K562 (cell line): Measurements from ENCODE around the gene CPED1. TPM values are rescaled to one million over a fixed set of nuclear protein-coding genes. Genes with fewer than 3 reads are reported as not detected.
A peak's percentile ranks its signal among the peaks of the same experiment; 100 is the strongest.

ENCODE experiments used
- DACH1 ChIP-seq: fragments of 450-650 bp; IDR thresholded peaks from 2 replicates; pipeline ENCODE4 v1.6.1; 2018; ENCODE audit not compliant: partially characterized antibody
- MAFK ChIP-seq: IDR thresholded peaks from 2 replicates; pipeline ENCODE4 v1.6.1; 2011; ENCODE audit warnings: low read length, improper control_type of control experiment
- MEIS2 ChIP-seq: fragments of 450-650 bp; IDR thresholded peaks from 2 replicates; pipeline ENCODE4 v1.6.1; 2014; ENCODE audit warnings: mild to moderate bottlenecking; ENCODE audit not compliant: partially characterized antibody
- SETDB1 ChIP-seq: IDR thresholded peaks from one replicate; pipeline ENCODE4 v1.6.1; 2012; ENCODE audit warnings: low read length, control low read depth, inconsistent platforms
- polyA plus RNA-seq, 8 experiments: library from polyadenylated mRNA; depleted of rRNA in 4 of 8; stranded (reverse) in 5 of 8; unstranded in 3 of 8; fragments of >200 nt; fragmentation: Nextera tagmentation in 2 of 8; fragmentation: Illumina TruSeq in 1 of 8; extraction: Ambion mirVana in 2 of 8; extraction: Trizol in 1 of 8; gene quantifications; 2 replicates each; pipeline versions ENCODE4 v1.2.1 to v1.2.3, GENCODE V29; 2011 to 2014; ENCODE audit warnings: inconsistent platforms in 1 of 8, missing spikeins in 1 of 8
- total RNA-seq, 7 experiments: library from RNA; depleted of rRNA in 6 of 7; stranded (reverse); fragments of >200 nt in 6 of 7; fragmentation: Illumina TruSeq in 2 of 7; extraction: Trizol in 2 of 7; gene quantifications; 2 replicates each; pipeline versions ENCODE4 v1.2.1 to v1.2.3, GENCODE V29; 2011 to 2021; ENCODE audit warnings: low replicate concordance in 1 of 7
- TF ChIP-seq, protein P1 (sequence below): sonication (generic); formaldehyde crosslinking; IDR thresholded peaks from 2 replicates; pipeline ENCODE4 v1.8.1; 2023; ENCODE audit warnings: mild to moderate bottlenecking, missing genetic modification reagents
- TF ChIP-seq, protein P2 (sequence below): sonication (generic); formaldehyde crosslinking; IDR thresholded peaks from 2 replicates; pipeline ENCODE4 v1.8.0; 2022; ENCODE audit warnings: missing genetic modification reagents, mild to moderate bottlenecking, borderline replicate concordance

CPED1 gene
- total and polyA plus RNA-seq, 9 of the 15 experiments (the other 6 are each of a cell fraction or from before 2014, with no cell fraction given): 195 to 393 (median 290) TPM

DNA sequence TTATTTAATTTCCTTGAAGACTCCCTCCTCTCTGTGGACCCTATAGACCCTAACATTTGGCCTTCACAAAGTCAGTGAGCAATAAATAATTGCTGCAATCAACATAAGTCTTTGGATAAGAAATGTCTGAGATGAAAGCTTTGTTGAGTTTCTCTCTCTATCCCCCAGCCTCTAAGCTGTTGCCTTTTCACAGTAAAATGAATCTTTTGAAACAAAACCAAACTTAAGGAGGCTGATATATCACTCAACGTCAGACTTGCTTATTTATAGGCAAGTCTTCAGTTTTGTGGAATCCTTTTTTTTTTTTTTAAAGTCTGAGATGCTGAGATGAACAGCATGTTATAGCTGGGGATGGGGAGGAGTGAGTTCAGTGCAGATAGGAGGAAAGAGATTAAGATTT lies 10.0 kb downstream of the CPED1 start (continued):
- TF ChIP-seq, protein P1, sequence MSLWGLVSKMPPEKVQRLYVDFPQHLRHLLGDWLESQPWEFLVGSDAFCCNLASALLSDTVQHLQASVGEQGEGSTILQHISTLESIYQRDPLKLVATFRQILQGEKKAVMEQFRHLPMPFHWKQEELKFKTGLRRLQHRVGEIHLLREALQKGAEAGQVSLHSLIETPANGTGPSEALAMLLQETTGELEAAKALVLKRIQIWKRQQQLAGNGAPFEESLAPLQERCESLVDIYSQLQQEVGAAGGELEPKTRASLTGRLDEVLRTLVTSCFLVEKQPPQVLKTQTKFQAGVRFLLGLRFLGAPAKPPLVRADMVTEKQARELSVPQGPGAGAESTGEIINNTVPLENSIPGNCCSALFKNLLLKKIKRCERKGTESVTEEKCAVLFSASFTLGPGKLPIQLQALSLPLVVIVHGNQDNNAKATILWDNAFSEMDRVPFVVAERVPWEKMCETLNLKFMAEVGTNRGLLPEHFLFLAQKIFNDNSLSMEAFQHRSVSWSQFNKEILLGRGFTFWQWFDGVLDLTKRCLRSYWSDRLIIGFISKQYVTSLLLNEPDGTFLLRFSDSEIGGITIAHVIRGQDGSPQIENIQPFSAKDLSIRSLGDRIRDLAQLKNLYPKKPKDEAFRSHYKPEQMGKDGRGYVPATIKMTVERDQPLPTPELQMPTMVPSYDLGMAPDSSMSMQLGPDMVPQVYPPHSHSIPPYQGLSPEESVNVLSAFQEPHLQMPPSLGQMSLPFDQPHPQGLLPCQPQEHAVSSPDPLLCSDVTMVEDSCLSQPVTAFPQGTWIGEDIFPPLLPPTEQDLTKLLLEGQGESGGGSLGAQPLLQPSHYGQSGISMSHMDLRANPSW (CRISPR knock-in tag): no peak
- TF ChIP-seq MEIS2 (peak; percentile 55), DACH1 (no peak), MAFK (no peak), SETDB1 (no peak)
- TF ChIP-seq, protein P2, sequence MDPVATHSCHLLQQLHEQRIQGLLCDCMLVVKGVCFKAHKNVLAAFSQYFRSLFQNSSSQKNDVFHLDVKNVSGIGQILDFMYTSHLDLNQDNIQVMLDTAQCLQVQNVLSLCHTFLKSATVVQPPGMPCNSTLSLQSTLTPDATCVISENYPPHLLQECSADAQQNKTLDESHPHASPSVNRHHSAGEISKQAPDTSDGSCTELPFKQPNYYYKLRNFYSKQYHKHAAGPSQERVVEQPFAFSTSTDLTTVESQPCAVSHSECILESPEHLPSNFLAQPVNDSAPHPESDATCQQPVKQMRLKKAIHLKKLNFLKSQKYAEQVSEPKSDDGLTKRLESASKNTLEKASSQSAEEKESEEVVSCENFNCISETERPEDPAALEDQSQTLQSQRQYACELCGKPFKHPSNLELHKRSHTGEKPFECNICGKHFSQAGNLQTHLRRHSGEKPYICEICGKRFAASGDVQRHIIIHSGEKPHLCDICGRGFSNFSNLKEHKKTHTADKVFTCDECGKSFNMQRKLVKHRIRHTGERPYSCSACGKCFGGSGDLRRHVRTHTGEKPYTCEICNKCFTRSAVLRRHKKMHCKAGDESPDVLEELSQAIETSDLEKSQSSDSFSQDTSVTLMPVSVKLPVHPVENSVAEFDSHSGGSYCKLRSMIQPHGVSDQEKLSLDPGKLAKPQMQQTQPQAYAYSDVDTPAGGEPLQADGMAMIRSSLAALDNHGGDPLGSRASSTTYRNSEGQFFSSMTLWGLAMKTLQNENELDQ: no peak
